Endothelial cell of umbilical vein (primary cell): ENCODE measurements around the gene ITIH5. TPM values are rescaled to one million over a fixed set of nuclear protein-coding genes. Genes with fewer than 3 reads are reported as not detected.

Source experiments
- BruUV-seq: library from RNA; stranded (reverse); fragments of 400-500 nt; replicated peaks from 2 replicates; lab custom pipeline; 2021; lab: Mats Ljungman, UMichigan
- CTCF ChIA-PET: fragments of 300-600, 350-600 bp; sonication (Branson Sonifier 250); formaldehyde crosslinking; loops from one replicate; lab custom pipeline; 2021; ENCODE audit warnings: antibody characterized with exemption, inconsistent platforms; lab: Charles Lee
- POLR2A ChIA-PET: fragments of 300-600, 350-600 bp; sonication (Branson Sonifier 250); formaldehyde crosslinking; loops from one replicate; lab custom pipeline; 2021; ENCODE audit warnings: antibody characterized with exemption, inconsistent platforms; lab: Charles Lee
- DNase-seq: peaks from one replicate; pipeline ENCODE4 v3.0.0-alpha.2; 2011; ENCODE audit warnings: low read depth, low spot score
- FAIRE-seq: peaks from 2 replicates; lab custom pipeline; 2011; peaks lifted over from hg19 to GRCh38; lab: Jason Lieb, UNC
- H2AFZ ChIP-seq: 2 replicates; pipeline ENCODE4 v1.6.0; 2012; ENCODE audit warnings: low read depth, low read length, control low read depth, inconsistent platforms
- H3K27ac ChIP-seq: 2 replicates; pipeline ENCODE4 v1.5.1; 2011; ENCODE audit warnings: low read depth, mild to moderate bottlenecking, control low read depth, low read length, moderate library complexity; ENCODE audit not compliant: insufficient read depth
- H3K27me3 ChIP-seq, 2 experiments: 2 replicates each; pipeline versions ENCODE4 v1.6.0 to v1.6.1; 2011; ENCODE audit warnings: low read length in 2 of 2, mixed read lengths in 1 of 2; ENCODE audit not compliant: control insufficient read depth in 2 of 2, insufficient read depth in 2 of 2
- H3K36me3 ChIP-seq, 2 experiments: 2 replicates in 1 of 2; 3 replicates in 1 of 2; pipeline ENCODE4 v1.5.1; 2011; ENCODE audit warnings: low read length in 2 of 2, mild to moderate bottlenecking in 1 of 2, moderate library complexity in 1 of 2; ENCODE audit not compliant: control insufficient read depth in 2 of 2, insufficient read depth in 2 of 2; ENCODE audit errors: extremely low read depth in 1 of 2
- H3K4me1 ChIP-seq: 3 replicates; pipeline ENCODE4 v1.5.1; 2011; ENCODE audit warnings: mild to moderate bottlenecking, low read length; ENCODE audit not compliant: control insufficient read depth, insufficient read depth; ENCODE audit errors: extremely low read depth
- H3K4me2 ChIP-seq: 2 replicates; pipeline ENCODE4 v1.6.1; 2011; ENCODE audit warnings: low read length, control low read depth, mixed read lengths; ENCODE audit not compliant: insufficient read depth
- H3K4me3 ChIP-seq, 3 experiments: fragments of 200-600 bp in 1 of 3; sonication (generic), shearing (Covaris generic) in 1 of 3; replicated peaks in 1 of 3; 2 replicates each; pipeline ENCODE4 v1.5.1; 2011 to 2016; ENCODE audit warnings: control low read depth in 3 of 3, low read length in 3 of 3, mild to moderate bottlenecking in 2 of 3, inconsistent platforms in 1 of 3, low read depth in 1 of 3, moderate library complexity in 1 of 3; ENCODE audit not compliant: insufficient read depth in 1 of 3
- H3K79me2 ChIP-seq: 2 replicates; pipeline ENCODE4 v1.6.0; 2012; ENCODE audit warnings: low read length, inconsistent platforms; ENCODE audit not compliant: control insufficient read depth, insufficient read depth
- H3K9ac ChIP-seq: replicated peaks from 2 replicates; pipeline ENCODE3; 2011; ENCODE audit warnings: low read length, control low read depth; ENCODE audit not compliant: insufficient read depth; ENCODE audit errors: extremely low read depth
- H3K9me1 ChIP-seq: replicated peaks from 3 replicates; pipeline ENCODE4 v1.6.0; 2011; ENCODE audit warnings: mild to moderate bottlenecking, low read length; ENCODE audit not compliant: control insufficient read depth, insufficient read depth; ENCODE audit errors: extremely low read depth
- H3K9me3 ChIP-seq: replicated peaks from 2 replicates; pipeline ENCODE4 v1.5.1; 2012; ENCODE audit warnings: low read length, inconsistent platforms; ENCODE audit not compliant: control insufficient read depth, insufficient read depth
- H4K20me1 ChIP-seq: replicated peaks from 2 replicates; pipeline ENCODE3; 2011; ENCODE audit warnings: mild to moderate bottlenecking, low read length; ENCODE audit not compliant: control insufficient read depth, insufficient read depth; ENCODE audit errors: extremely low read depth
- EZH2 ChIP-seq: IDR thresholded peaks from 2 replicates; pipeline ENCODE4 v1.6.1; 2012; ENCODE audit warnings: borderline replicate concordance, low read depth, mild to moderate bottlenecking, moderate library complexity, low read length, inconsistent platforms; ENCODE audit not compliant: severe bottlenecking
- GATA2 ChIP-seq: IDR thresholded peaks from 2 replicates; pipeline ENCODE4 v1.7.0; 2011; ENCODE audit warnings: low read depth, mild to moderate bottlenecking, moderate library complexity, mixed read lengths, low read length; ENCODE audit not compliant: insufficient read length, insufficient read depth
- JUN ChIP-seq: IDR thresholded peaks from 2 replicates; pipeline ENCODE4 v1.6.1; 2011; ENCODE audit warnings: borderline replicate concordance, low read depth; ENCODE audit not compliant: insufficient read length, insufficient read depth
- MAX ChIP-seq: IDR thresholded peaks from 2 replicates; pipeline ENCODE4 v1.6.1; 2011; ENCODE audit not compliant: insufficient read depth, insufficient read length
- POLR2A ChIP-seq: IDR thresholded peaks from 2 replicates; pipeline ENCODE4 v1.6.1; 2012; ENCODE audit warnings: low read depth, mild to moderate bottlenecking, control low read depth, low read length
- POLR2AphosphoS5 ChIP-seq: IDR thresholded peaks from 2 replicates; pipeline ENCODE4 v1.6.1; 2012; ENCODE audit warnings: low read depth, mild to moderate bottlenecking, control low read depth, low read length, moderate library complexity; ENCODE audit not compliant: insufficient read depth
- dilution Hi-C: fragments of 300-500 bp; cut with MboI; formaldehyde crosslinking; loops from one replicate; pipeline ENCODE4 v1.15.0; 2019; ENCODE audit warnings: low sequenced_read_pairs; ENCODE audit not compliant: extremely low pct_ligation_motif_present
- intact Hi-C: fragments of 100-400 bp; cut with micrococcal nuclease; formaldehyde crosslinking; loops from one replicate; pipeline ENCODE4 v1.10.0; 2022
- polyA plus RNA-seq, 4 experiments: library from polyadenylated mRNA; depleted of rRNA in 3 of 4; stranded (reverse) in 3 of 4; unstranded in 1 of 4; fragments of >200 nt; gene quantifications; 2 replicates each; pipeline versions ENCODE4 v1.2.1 to v1.2.3, GENCODE V29; 2011 to 2012; ENCODE audit warnings: missing spikeins in 1 of 4
- total RNA-seq: library from RNA; stranded (reverse); gene quantifications from 2 replicates; pipeline ENCODE4 v1.2.3, GENCODE V29; 2021
- TF ChIP-seq, protein P1 (sequence below), 2 donors: IDR thresholded peaks; 1 replicate in 1 of 2; 2 replicates in 1 of 2; pipeline ENCODE4 v1.5.1; 2011; ENCODE audit warnings: low read length in 2 of 2, mild to moderate bottlenecking in 2 of 2, moderate library complexity in 2 of 2, control low read depth in 1 of 2, inconsistent platforms in 1 of 2, low read depth in 1 of 2; ENCODE audit not compliant: insufficient read depth in 1 of 2; ENCODE audit errors: extremely low read depth in 1 of 2

Gene ITIH5
- total and polyA plus RNA-seq, 2 donors (not counting 3 experiments of a cell fraction or from before 2014, with no cell fraction given): not detected

GRCh38 chr10:7545792-7546191 lies 121.0 kb downstream of the ITIH5 start:
- Histone ChIP-seq H3K9me1 (no peaks in the 10 kb centered on the region), H3K27ac (no peak overlapping the region), H3K79me2 (no peaks in the 10 kb centered on the region), H3K4me3 (no peak overlapping the region), H4K20me1 (no peaks in the 10 kb centered on the region), H3K27me3 (no peaks in the 10 kb centered on the region), H2AFZ (no peak overlapping the region), H3K9me3 (no peaks in the 10 kb centered on the region), H3K4me1 (no peaks in the 10 kb centered on the region), H3K36me3 (no peaks in the 10 kb centered on the region), H3K9ac (no peak overlapping the region), H3K4me2 (no peak overlapping the region)
- DNase-seq (no peak), FAIRE-seq (no peak)
- CTCF ChIA-PET: no interaction called here
- BruUV-seq: no TSS peak
- TF ChIP-seq MAX (no peak), POLR2AphosphoS5 (no peak), POLR2A (no peak), JUN (no peak), GATA2 (no peak), EZH2 (no peak)
- TF ChIP-seq, protein P1, sequence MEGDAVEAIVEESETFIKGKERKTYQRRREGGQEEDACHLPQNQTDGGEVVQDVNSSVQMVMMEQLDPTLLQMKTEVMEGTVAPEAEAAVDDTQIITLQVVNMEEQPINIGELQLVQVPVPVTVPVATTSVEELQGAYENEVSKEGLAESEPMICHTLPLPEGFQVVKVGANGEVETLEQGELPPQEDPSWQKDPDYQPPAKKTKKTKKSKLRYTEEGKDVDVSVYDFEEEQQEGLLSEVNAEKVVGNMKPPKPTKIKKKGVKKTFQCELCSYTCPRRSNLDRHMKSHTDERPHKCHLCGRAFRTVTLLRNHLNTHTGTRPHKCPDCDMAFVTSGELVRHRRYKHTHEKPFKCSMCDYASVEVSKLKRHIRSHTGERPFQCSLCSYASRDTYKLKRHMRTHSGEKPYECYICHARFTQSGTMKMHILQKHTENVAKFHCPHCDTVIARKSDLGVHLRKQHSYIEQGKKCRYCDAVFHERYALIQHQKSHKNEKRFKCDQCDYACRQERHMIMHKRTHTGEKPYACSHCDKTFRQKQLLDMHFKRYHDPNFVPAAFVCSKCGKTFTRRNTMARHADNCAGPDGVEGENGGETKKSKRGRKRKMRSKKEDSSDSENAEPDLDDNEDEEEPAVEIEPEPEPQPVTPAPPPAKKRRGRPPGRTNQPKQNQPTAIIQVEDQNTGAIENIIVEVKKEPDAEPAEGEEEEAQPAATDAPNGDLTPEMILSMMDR (IDR thresholded peaks at IDR 0.05; ENCODE audit: extremely low read depth in 1 of 2, insufficient read depth in 1 of 2, low read depth in 1 of 2, low read length in 2 of 2): no peak
- dilution Hi-C loops: no loop called here
- POLR2A ChIA-PET: no interaction called here
- intact Hi-C loops: no loop called here
